Smooth muscle cell (in vitro differentiated cells): ENCODE results near the gene CCL27. TPM values are rescaled to one million over a fixed set of nuclear protein-coding genes. Genes with fewer than 3 reads are reported as not detected.

Experiments
- DNase-seq: peaks from one replicate; lab custom pipeline; 2025; ENCODE audit not compliant: unreplicated experiment; lab: John Stamatoyannopoulos, UW
- H2AFZ ChIP-seq: fragments of 200-600 bp; sonication (generic); 2 replicates; pipeline ENCODE4 v1.6.0; 2016; ENCODE audit warnings: antibody characterized with exemption, low read depth, mild to moderate bottlenecking
- H3F3A ChIP-seq: fragments of 200-600 bp; sonication (generic); 2 replicates; pipeline ENCODE4 v1.6.0; 2017; ENCODE audit warnings: antibody characterized with exemption, low read depth
- H3K27ac ChIP-seq: fragments of 200-600 bp; sonication (generic); 2 replicates; pipeline ENCODE4 v1.5.1; 2016; ENCODE audit warnings: low read depth, mild to moderate bottlenecking
- H3K27me3 ChIP-seq: fragments of 200-600 bp; sonication (generic); 2 replicates; pipeline ENCODE4 v1.6.1; 2016; ENCODE audit warnings: low read depth, mild to moderate bottlenecking
- H3K36me3 ChIP-seq: fragments of 200-600 bp; sonication (generic); 2 replicates; pipeline ENCODE4 v1.5.1; 2016; ENCODE audit warnings: low read depth
- H3K4me1 ChIP-seq: fragments of 200-600 bp; sonication (generic); 2 replicates; pipeline ENCODE4 v1.5.1; 2016; ENCODE audit warnings: low read depth
- H3K4me2 ChIP-seq: fragments of 200-600 bp; sonication (generic); 2 replicates; pipeline ENCODE4 v1.6.0; 2016; ENCODE audit warnings: mild to moderate bottlenecking
- H3K4me3 ChIP-seq: fragments of 200-600 bp; sonication (generic); 2 replicates; pipeline ENCODE4 v1.5.1; 2016; ENCODE audit warnings: mild to moderate bottlenecking
- H3K79me2 ChIP-seq: fragments of 200-600 bp; sonication (generic); 2 replicates; pipeline ENCODE4 v1.6.0; 2016; ENCODE audit warnings: low read depth, mild to moderate bottlenecking
- H3K9ac ChIP-seq: fragments of 200-600 bp; sonication (generic); 2 replicates; pipeline ENCODE4 v1.6.0; 2016; ENCODE audit warnings: low read depth
- H3K9me3 ChIP-seq: fragments of 200-600 bp; sonication (generic); replicated peaks from 2 replicates; pipeline ENCODE4 v1.5.1; 2016; ENCODE audit warnings: low read depth
- H4K20me1 ChIP-seq: fragments of 200-600 bp; sonication (generic); 2 replicates; pipeline ENCODE4 v1.6.0; 2016; ENCODE audit warnings: low read depth
- WGBS: methylation state at CpG from one replicate; pipeline ENCODE4 v1.1.7; 2016; ENCODE audit warnings: low lambda C conversion rate; 5-methylcytosine and 5-hydroxymethylcytosine counted together
- polyA plus RNA-seq: library from polyadenylated mRNA; unstranded; fragments of >200 nt; fragmentation: Nextera tagmentation; extraction: Ambion mirVana; gene quantifications from 2 replicates; pipeline ENCODE4 v1.2.1, GENCODE V29; 2016
- total RNA-seq: library from RNA; depleted of rRNA; stranded (reverse); fragments of >200 nt; gene quantifications from 2 replicates; pipeline ENCODE4 v1.2.3, GENCODE V29; 2014
- TF ChIP-seq, protein P1 (sequence below): fragments of 200-600 bp; sonication (generic); IDR thresholded peaks from 2 replicates; pipeline ENCODE4 v1.5.1; 2017; ENCODE audit warnings: borderline replicate concordance, mild to moderate bottlenecking, antibody characterized with exemption; ENCODE audit not compliant: insufficient read depth, poor library complexity, severe bottlenecking

Gene CCL27
- total and polyA plus RNA-seq, 2 experiments from 2014 or later: 1.0 to 3.6 TPM

DNA sequence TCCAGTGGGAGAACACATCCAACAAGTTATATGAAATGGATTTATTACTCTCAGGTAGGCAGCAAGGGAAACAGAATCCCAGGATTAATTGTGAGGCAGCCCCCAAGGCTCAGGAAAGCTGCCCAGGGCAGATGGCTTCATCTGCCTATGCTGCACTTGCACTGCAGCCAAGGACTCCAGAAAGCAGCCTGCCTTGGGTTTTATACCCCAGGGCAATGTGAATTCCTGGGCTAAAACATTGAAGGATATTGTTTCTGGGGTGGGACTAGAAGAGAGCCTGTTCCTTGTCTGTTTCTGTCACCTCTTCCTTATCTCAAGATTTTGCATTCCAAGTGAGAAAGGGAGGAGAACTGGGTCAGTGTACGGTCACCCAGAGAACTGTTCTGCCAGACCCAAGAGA is 8.8 kb upstream of the CCL27 start:
- H3K27ac ChIP-seq: no peak overlapping the region
- H3K27me3 ChIP-seq: no peaks in the 10 kb centered on the region
- TF ChIP-seq, protein P1, sequence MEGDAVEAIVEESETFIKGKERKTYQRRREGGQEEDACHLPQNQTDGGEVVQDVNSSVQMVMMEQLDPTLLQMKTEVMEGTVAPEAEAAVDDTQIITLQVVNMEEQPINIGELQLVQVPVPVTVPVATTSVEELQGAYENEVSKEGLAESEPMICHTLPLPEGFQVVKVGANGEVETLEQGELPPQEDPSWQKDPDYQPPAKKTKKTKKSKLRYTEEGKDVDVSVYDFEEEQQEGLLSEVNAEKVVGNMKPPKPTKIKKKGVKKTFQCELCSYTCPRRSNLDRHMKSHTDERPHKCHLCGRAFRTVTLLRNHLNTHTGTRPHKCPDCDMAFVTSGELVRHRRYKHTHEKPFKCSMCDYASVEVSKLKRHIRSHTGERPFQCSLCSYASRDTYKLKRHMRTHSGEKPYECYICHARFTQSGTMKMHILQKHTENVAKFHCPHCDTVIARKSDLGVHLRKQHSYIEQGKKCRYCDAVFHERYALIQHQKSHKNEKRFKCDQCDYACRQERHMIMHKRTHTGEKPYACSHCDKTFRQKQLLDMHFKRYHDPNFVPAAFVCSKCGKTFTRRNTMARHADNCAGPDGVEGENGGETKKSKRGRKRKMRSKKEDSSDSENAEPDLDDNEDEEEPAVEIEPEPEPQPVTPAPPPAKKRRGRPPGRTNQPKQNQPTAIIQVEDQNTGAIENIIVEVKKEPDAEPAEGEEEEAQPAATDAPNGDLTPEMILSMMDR: no peak
- peaks cover 3% of the 10 kb centered on the region for H3F3A ChIP-seq
- no peaks in the 10 kb centered on the region for H4K20me1 ChIP-seq
- peaks cover 3% of the 10 kb centered on the region for H3K79me2 ChIP-seq
- no peaks in the 10 kb centered on the region for H3K36me3 ChIP-seq
- H3K9ac ChIP-seq: no peak overlapping the region
- H3K4me2 ChIP-seq: no peak overlapping the region
- H3K4me1 ChIP-seq: peaks cover 3% of the 10 kb centered on the region
- H3K9me3 ChIP-seq: no peaks in the 10 kb centered on the region
- DNase-seq: no peak
- H3K4me3 ChIP-seq: no peak overlapping the region
- no peak overlapping the region for H2AFZ ChIP-seq
- 47% methylated on average over 1 of the region's 1 CpG for WGBS

DNA sequence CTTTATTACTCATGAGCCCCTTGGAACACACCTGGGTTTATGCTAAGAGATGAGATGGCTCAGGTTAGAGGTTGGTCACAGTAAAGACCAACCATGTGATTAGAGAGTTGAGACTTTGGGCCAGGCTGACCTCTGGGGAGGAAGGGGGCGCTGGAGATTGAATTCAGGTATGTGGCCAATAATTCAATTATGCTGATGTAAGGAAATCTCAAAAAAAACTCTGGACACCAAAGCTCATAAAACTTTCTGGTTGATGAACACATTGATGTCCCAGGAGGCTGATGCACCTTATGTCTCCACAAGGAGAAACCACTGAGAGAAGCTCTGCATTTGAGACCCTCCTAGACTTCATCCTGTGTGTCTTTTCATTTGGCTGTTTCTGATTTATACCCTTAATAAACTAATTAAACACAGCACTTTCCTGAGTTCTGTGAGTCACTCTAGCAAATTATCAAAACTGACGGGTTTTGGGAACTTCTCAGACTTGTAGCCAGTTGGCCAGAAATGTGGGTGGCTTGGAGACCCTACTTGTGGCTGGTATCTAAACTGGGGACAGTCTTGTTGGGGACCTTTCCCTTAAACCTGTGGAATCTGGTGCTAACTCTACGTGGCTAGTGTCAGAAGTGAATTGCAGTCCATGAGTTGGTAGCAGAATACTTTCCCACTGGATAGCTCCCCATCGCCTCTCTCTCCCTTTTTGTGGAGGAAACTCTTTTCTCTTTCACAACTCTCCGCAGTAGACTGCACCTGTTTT is 7.5 kb upstream of the CCL27 start:
- H3K9me3 ChIP-seq: no peaks in the 10 kb centered on the region
- TF ChIP-seq, protein P1: no peak
- peaks cover 5% of the 10 kb centered on the region for H3K79me2 ChIP-seq
- no peak overlapping the region for H3K4me3 ChIP-seq
- no peaks in the 10 kb centered on the region for H3K36me3 ChIP-seq
- WGBS: 95% methylated on average over 5 of the region's 5 CpGs
- H3K4me2 ChIP-seq: no peak overlapping the region
- peaks cover 5% of the 10 kb centered on the region for H3K4me1 ChIP-seq
- peaks cover 3% of the 10 kb centered on the region for H3F3A ChIP-seq
- no peak overlapping the region for H3K9ac ChIP-seq
- no peak for DNase-seq
- H2AFZ ChIP-seq: no peak overlapping the region
- H4K20me1 ChIP-seq: no peaks in the 10 kb centered on the region
- H3K27me3 ChIP-seq: no peaks in the 10 kb centered on the region
- H3K27ac ChIP-seq: no peak overlapping the region

DNA sequence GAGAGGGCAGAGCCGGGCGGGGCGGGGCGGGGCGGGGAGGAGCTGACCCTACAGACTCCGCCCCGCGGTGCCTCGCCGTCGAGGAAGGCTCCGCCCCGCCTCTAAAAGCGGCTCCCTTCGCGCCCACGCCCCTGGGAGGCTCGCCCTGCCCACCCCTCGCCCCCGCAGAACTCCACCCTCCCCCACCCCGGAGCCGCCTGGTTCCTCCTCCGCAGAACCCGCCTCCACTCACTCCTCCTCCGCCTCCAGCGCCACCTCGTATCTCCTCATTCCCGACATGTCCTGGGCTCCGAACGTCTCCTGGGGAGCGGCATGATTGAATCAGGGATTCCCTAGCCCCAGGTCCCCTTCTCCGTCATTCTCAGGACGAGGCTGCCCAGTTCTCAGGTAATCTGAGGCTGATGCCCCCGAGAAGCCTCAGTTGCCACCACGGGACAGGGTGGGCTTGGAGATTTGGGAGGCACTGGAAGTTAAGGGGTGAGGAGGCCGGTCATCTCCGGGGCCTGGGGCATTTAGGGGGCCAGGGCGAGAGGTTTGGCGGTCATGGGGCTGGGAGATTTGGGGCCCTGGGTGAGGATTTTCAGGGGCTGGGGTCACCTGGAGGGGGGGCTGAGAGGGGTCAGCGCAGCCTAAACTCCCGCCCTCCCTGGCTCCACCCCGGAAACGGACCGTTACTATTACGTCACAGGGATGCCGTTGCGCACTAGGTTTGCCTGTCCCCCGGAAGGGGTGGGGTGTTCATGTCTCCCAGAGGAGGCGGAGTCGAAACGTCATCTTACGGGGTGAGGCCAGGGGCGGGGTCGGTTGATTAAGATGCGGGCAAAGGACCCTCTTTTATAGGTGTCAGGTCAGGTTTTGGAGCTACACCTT is 3.2 kb upstream of the CCL27 start:
- peak overlapping the region; percentile 56 for H2AFZ ChIP-seq
- H3K4me2 ChIP-seq: peak overlapping the region; percentile 86
- no peaks in the 10 kb centered on the region for H3K36me3 ChIP-seq
- TF ChIP-seq, protein P1: no peak
- WGBS: 2% methylated on average over 29 of the region's 55 CpGs
- H3K4me3 ChIP-seq: peak overlapping the region; percentile 74
- peaks cover 10% of the 10 kb centered on the region for H3K4me1 ChIP-seq
- peak overlapping the region; percentile 93 for H3K27ac ChIP-seq
- H3K27me3 ChIP-seq: no peaks in the 10 kb centered on the region
- peak; percentile 84 for DNase-seq
- peak overlapping the region; percentile 89 for H3K9ac ChIP-seq
- H3F3A ChIP-seq: peaks cover 8% of the 10 kb centered on the region
- H4K20me1 ChIP-seq: no peaks in the 10 kb centered on the region
- peaks cover 5% of the 10 kb centered on the region for H3K79me2 ChIP-seq
- no peaks in the 10 kb centered on the region for H3K9me3 ChIP-seq
